HEK293 (cell line): ENCODE measurements around the gene F11.

Source experiments
- BCL11A ChIP-seq: fragments of 450-650 bp; formaldehyde crosslinking; IDR thresholded peaks from 2 replicates; pipeline ENCODE4 v1.5.1; 2016; ENCODE audit warnings: low read depth, missing biosample characterization, missing genetic modification characterization
- KLF9 ChIP-seq: fragments of 450-650 bp; formaldehyde crosslinking; IDR thresholded peaks from 2 replicates; pipeline ENCODE4 v1.5.1; 2016; ENCODE audit warnings: missing biosample characterization, missing genetic modification characterization, low read depth
- ZBTB8A ChIP-seq: fragments of 450-650 bp; formaldehyde crosslinking; IDR thresholded peaks from 2 replicates; pipeline ENCODE4 v1.5.1; 2016; ENCODE audit warnings: missing biosample characterization, missing genetic modification characterization
- ZNF138 ChIP-seq: fragments of 450-650 bp; formaldehyde crosslinking; IDR thresholded peaks from 2 replicates; pipeline ENCODE4 v1.5.1; 2016; ENCODE audit warnings: missing biosample characterization, missing genetic modification characterization, borderline replicate concordance
- ZNF175 ChIP-seq: fragments of 450-650 bp; formaldehyde crosslinking; IDR thresholded peaks from 2 replicates; pipeline ENCODE4 v1.5.1; 2016; ENCODE audit warnings: missing biosample characterization, missing genetic modification characterization
- TF ChIP-seq, protein P1 (sequence below): fragments of 450-650 bp; formaldehyde crosslinking; IDR thresholded peaks from 2 replicates; pipeline ENCODE4 v1.5.1; 2016; ENCODE audit warnings: missing biosample characterization, missing genetic modification characterization
- TF ChIP-seq, protein P2 (sequence below): fragments of 450-650 bp; formaldehyde crosslinking; optimal IDR thresholded peaks from 2 replicates; pipeline ENCODE3; 2016; ENCODE audit warnings: missing biosample characterization, mild to moderate bottlenecking, missing genetic modification characterization
- TF ChIP-seq, protein P3 (sequence below): fragments of 450-650 bp; formaldehyde crosslinking; IDR thresholded peaks from 2 replicates; pipeline ENCODE4 v1.5.1; 2016; ENCODE audit warnings: missing biosample characterization, missing genetic modification characterization
- TF ChIP-seq, protein P4 (sequence below): fragments of 450-650 bp; formaldehyde crosslinking; IDR thresholded peaks from 2 replicates; pipeline ENCODE4 v1.5.1; 2016; ENCODE audit warnings: missing biosample characterization, missing genetic modification characterization
- TF ChIP-seq, protein P5 (sequence below): fragments of 450-650 bp; formaldehyde crosslinking; conservative IDR thresholded peaks from 2 replicates; pipeline ENCODE4 v1.5.1; 2016; ENCODE audit warnings: low read depth, missing biosample characterization, missing genetic modification characterization
- TF ChIP-seq, protein P6 (sequence below): fragments of 450-650 bp; formaldehyde crosslinking; IDR thresholded peaks from 2 replicates; pipeline ENCODE4 v1.5.1; 2016; ENCODE audit warnings: missing biosample characterization, missing genetic modification characterization, low read depth

DNA sequence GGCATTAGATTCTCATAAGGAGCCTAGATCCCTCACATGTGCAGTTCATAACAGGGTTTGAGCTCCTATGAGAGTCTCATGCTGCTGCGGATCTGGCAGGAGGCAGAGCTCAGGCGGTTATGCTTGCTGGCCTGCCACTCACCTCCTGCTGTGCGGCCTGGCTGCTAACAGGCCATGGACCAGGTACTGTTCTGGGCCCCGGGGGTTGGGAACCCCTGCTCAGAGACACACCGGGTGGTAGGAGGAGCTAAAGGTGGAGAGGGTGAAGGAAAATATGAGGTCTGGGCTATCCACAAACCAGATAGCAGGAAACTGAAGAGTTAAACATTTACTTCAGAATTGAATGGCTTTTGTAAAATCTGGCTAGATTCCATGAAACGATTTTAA, 5.9 kb upstream of the F11 start:
- TF ChIP-seq, protein P1, sequence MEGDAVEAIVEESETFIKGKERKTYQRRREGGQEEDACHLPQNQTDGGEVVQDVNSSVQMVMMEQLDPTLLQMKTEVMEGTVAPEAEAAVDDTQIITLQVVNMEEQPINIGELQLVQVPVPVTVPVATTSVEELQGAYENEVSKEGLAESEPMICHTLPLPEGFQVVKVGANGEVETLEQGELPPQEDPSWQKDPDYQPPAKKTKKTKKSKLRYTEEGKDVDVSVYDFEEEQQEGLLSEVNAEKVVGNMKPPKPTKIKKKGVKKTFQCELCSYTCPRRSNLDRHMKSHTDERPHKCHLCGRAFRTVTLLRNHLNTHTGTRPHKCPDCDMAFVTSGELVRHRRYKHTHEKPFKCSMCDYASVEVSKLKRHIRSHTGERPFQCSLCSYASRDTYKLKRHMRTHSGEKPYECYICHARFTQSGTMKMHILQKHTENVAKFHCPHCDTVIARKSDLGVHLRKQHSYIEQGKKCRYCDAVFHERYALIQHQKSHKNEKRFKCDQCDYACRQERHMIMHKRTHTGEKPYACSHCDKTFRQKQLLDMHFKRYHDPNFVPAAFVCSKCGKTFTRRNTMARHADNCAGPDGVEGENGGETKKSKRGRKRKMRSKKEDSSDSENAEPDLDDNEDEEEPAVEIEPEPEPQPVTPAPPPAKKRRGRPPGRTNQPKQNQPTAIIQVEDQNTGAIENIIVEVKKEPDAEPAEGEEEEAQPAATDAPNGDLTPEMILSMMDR (tag by site-specific recombination): no peak
- TF ChIP-seq, protein P2, sequence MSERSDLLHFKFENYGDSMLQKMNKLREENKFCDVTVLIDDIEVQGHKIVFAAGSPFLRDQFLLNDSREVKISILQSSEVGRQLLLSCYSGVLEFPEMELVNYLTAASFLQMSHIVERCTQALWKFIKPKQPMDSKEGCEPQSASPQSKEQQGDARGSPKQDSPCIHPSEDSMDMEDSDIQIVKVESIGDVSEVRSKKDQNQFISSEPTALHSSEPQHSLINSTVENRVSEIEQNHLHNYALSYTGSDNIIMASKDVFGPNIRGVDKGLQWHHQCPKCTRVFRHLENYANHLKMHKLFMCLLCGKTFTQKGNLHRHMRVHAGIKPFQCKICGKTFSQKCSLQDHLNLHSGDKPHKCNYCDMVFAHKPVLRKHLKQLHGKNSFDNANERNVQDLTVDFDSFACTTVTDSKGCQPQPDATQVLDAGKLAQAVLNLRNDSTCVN: no peak
- no peak for TF ChIP-seq BCL11A (tag by site-specific recombination)
- TF ChIP-seq ZNF175 (tag by site-specific recombination): no peak
- TF ChIP-seq, protein P3, sequence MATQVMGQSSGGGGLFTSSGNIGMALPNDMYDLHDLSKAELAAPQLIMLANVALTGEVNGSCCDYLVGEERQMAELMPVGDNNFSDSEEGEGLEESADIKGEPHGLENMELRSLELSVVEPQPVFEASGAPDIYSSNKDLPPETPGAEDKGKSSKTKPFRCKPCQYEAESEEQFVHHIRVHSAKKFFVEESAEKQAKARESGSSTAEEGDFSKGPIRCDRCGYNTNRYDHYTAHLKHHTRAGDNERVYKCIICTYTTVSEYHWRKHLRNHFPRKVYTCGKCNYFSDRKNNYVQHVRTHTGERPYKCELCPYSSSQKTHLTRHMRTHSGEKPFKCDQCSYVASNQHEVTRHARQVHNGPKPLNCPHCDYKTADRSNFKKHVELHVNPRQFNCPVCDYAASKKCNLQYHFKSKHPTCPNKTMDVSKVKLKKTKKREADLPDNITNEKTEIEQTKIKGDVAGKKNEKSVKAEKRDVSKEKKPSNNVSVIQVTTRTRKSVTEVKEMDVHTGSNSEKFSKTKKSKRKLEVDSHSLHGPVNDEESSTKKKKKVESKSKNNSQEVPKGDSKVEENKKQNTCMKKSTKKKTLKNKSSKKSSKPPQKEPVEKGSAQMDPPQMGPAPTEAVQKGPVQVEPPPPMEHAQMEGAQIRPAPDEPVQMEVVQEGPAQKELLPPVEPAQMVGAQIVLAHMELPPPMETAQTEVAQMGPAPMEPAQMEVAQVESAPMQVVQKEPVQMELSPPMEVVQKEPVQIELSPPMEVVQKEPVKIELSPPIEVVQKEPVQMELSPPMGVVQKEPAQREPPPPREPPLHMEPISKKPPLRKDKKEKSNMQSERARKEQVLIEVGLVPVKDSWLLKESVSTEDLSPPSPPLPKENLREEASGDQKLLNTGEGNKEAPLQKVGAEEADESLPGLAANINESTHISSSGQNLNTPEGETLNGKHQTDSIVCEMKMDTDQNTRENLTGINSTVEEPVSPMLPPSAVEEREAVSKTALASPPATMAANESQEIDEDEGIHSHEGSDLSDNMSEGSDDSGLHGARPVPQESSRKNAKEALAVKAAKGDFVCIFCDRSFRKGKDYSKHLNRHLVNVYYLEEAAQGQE: no peak
- TF ChIP-seq, protein P4, sequence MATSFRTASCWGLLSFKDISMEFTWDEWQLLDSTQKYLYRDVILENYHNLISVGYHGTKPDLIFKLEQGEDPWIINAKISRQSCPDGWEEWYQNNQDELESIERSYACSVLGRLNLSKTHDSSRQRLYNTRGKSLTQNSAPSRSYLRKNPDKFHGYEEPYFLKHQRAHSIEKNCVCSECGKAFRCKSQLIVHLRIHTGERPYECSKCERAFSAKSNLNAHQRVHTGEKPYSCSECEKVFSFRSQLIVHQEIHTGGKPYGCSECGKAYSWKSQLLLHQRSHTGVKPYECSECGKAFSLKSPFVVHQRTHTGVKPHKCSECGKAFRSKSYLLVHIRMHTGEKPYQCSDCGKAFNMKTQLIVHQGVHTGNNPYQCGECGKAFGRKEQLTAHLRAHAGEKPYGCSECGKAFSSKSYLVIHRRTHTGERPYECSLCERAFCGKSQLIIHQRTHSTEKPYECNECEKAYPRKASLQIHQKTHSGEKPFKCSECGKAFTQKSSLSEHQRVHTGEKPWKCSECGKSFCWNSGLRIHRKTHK (tag by site-specific recombination): no peak
- TF ChIP-seq ZBTB8A (tag by site-specific recombination): no peak
- TF ChIP-seq, protein P5, sequence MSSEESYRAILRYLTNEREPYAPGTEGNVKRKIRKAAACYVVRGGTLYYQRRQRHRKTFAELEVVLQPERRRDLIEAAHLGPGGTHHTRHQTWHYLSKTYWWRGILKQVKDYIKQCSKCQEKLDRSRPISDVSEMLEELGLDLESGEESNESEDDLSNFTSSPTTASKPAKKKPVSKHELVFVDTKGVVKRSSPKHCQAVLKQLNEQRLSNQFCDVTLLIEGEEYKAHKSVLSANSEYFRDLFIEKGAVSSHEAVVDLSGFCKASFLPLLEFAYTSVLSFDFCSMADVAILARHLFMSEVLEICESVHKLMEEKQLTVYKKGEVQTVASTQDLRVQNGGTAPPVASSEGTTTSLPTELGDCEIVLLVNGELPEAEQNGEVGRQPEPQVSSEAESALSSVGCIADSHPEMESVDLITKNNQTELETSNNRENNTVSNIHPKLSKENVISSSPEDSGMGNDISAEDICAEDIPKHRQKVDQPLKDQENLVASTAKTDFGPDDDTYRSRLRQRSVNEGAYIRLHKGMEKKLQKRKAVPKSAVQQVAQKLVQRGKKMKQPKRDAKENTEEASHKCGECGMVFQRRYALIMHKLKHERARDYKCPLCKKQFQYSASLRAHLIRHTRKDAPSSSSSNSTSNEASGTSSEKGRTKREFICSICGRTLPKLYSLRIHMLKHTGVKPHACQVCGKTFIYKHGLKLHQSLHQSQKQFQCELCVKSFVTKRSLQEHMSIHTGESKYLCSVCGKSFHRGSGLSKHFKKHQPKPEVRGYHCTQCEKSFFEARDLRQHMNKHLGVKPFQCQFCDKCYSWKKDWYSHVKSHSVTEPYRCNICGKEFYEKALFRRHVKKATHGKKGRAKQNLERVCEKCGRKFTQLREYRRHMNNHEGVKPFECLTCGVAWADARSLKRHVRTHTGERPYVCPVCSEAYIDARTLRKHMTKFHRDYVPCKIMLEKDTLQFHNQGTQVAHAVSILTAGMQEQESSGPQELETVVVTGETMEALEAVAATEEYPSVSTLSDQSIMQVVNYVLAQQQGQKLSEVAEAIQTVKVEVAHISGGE (tag by site-specific recombination): no peak
- TF ChIP-seq, protein P6, sequence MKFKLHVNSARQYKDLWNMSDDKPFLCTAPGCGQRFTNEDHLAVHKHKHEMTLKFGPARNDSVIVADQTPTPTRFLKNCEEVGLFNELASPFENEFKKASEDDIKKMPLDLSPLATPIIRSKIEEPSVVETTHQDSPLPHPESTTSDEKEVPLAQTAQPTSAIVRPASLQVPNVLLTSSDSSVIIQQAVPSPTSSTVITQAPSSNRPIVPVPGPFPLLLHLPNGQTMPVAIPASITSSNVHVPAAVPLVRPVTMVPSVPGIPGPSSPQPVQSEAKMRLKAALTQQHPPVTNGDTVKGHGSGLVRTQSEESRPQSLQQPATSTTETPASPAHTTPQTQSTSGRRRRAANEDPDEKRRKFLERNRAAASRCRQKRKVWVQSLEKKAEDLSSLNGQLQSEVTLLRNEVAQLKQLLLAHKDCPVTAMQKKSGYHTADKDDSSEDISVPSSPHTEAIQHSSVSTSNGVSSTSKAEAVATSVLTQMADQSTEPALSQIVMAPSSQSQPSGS (tag by site-specific recombination): no peak
- TF ChIP-seq ZNF138 (tag by site-specific recombination): no peak
- TF ChIP-seq KLF9 (tag by site-specific recombination): no peak
